ENCODE measurements around the gene ANKRD24. TPM values are rescaled to one million over a fixed set of nuclear protein-coding genes. Genes with fewer than 3 reads are reported as not detected.
"Not testable (repeated sequence)": the region's sequence is repeated elsewhere in the genome, so short reads cannot be mapped to it uniquely, and the experiment has no call there.

The ANKRD24 gene
- total and polyA plus RNA-seq, 2 of the 13 experiments (the other 11 are each of a cell fraction or from before 2014, with no cell fraction given), result 0.13 to 0.24 TPM

DNA sequence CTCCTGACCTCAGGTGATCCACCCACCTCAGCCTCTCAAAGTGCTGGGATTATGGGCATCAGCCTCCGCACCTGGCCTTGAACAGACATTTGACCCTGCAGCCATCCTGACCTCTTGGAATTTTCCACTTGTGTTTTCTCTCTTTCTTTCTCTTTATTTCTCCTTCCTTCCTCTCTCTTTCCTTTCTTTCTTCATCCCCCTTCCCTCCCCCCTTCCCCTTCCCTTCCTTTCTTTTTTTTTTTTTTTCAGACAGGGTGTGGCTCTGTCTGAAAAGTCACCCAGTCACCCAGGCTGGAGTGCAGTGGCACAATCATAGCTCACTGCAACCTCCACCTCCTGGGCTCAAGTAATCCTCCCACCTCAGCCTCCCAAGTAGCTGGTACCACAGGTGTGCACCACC is 36.0 kb downstream of the ANKRD24 start:
- POLR2A ChIA-PET; H3K4me2 ChIP-seq (ENCODE audit: low read depth, low read length); H2AFZ ChIP-seq (ENCODE audit: low read length); H3K9ac ChIP-seq (ENCODE audit: insufficient read depth, low read depth, low read length); CTCF ChIA-PET (ENCODE audit: low intra/inter-chr PET ratio, low total read pairs); BruUV-seq (replicated peaks); ATAC-seq; H3K36me3 ChIP-seq (replicated peaks in 1 of 2; ENCODE audit: control insufficient read depth in 1 of 2, insufficient read depth in 2 of 2, low read length in 2 of 2); H3K79me2 ChIP-seq (ENCODE audit: insufficient read depth, low read length); intact Hi-C loops (cut with micrococcal nuclease; ENCODE audit: unreplicated experiment); H4K20me1 ChIP-seq (ENCODE audit: insufficient read depth, low read length); H3K4me3 ChIP-seq (replicated peaks in 1 of 3; ENCODE audit: insufficient read depth in 1 of 3, low read depth in 2 of 3, low read length in 3 of 3); H3K27ac ChIP-seq (ENCODE audit: extremely low read length, insufficient read depth, low read length); FAIRE-seq; H3K9me3 ChIP-seq (ENCODE audit: low read length); DNase-seq (ENCODE audit: low spot score): not testable (repeated sequence)
- peaks cover 0 to 10% of the 10 kb centered on the region in 2 experiments; a peak in 3 of 5 replicates for H3K27me3 ChIP-seq (ENCODE audit: control insufficient read depth in 1 of 2, insufficient read depth in 2 of 2, low read length in 2 of 2)
- 0% methylated on average over 1 of the region's 1 CpG for WGBS (ENCODE audit: low lambda C conversion rate)
- TF ChIP-seq, protein P1, sequence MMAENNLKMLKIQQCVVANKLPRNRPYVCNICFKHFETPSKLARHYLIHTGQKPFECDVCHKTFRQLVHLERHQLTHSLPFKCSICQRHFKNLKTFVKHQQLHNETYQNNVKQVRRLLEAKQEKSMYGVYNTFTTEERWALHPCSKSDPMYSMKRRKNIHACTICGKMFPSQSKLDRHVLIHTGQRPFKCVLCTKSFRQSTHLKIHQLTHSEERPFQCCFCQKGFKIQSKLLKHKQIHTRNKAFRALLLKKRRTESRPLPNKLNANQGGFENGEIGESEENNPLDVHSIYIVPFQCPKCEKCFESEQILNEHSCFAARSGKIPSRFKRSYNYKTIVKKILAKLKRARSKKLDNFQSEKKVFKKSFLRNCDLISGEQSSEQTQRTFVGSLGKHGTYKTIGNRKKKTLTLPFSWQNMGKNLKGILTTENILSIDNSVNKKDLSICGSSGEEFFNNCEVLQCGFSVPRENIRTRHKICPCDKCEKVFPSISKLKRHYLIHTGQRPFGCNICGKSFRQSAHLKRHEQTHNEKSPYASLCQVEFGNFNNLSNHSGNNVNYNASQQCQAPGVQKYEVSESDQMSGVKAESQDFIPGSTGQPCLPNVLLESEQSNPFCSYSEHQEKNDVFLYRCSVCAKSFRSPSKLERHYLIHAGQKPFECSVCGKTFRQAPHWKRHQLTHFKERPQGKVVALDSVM (CRISPR knock-in tag; IDR thresholded peaks at IDR 0.05), result 0 out of 2 replicates have a peak, but pooled peaks have one; percentile 40
- H3K4me1 ChIP-seq (ENCODE audit: insufficient read depth, low read length), result peaks cover 31% of the 10 kb centered on the region
- in situ Hi-C loops (cut with HindIII; ENCODE audit: extremely low pct_ligation_motif_present, low pct_unique_long_range_greater_than_20kb), result loop anchor here (25.0 kb wide), 1 partner anchor 356 kb away; the partner anchor contains the start of gene ZFR2

DNA sequence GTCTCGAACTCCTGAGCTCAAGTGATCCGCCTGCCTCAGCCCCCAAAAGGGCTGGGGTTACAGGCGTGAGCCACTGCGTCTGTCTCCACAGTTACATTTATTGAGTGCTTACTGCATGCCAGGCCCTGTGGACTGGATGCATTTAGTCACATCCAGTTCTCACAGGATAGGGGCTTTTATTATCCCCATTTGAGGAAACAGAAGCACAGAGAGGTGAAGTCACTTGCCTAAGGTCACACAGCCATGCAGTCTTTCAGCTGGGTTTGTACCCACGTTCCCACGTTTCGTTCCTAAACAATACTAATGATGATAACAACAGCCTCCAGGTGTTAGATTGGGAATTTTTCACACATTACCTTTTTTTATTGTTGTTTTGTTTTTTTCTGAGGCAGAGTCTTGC is 37.7 kb downstream of the ANKRD24 start:
- no peak overlapping the region for H3K27ac ChIP-seq (ENCODE audit: extremely low read length, insufficient read depth, low read length)
- H3K9me3 ChIP-seq (ENCODE audit: low read length), result no peaks in the 10 kb centered on the region
- H3K4me2 ChIP-seq (ENCODE audit: low read depth, low read length), result no peak overlapping the region
- ChIA-PET CTCF (ENCODE audit: low intra/inter-chr PET ratio, low total read pairs) (no interaction called here), POLR2A (no interaction called here)
- H2AFZ ChIP-seq (ENCODE audit: low read length), result no peak overlapping the region
- FAIRE-seq, result no peak
- TF ChIP-seq ARHGAP35 (CRISPR knock-in tag; IDR thresholded peaks at IDR 0.05; ENCODE audit: borderline replicate concordance) (no peak), TSC22D2 (CRISPR knock-in tag; IDR thresholded peaks at IDR 0.05; ENCODE audit: borderline replicate concordance) (no peak), ZNF768 (CRISPR knock-in tag; IDR thresholded peaks at IDR 0.05) (peak; percentile 91), PCBP1 (IDR thresholded peaks at IDR 0.05; ENCODE audit: borderline replicate concordance, low read depth, low read length) (no peak), TBP (CRISPR knock-in tag; IDR thresholded peaks at IDR 0.05) (no peak), SP2 (CRISPR knock-in tag; IDR thresholded peaks at IDR 0.05) (no peak)
- TF ChIP-seq, protein P2, sequence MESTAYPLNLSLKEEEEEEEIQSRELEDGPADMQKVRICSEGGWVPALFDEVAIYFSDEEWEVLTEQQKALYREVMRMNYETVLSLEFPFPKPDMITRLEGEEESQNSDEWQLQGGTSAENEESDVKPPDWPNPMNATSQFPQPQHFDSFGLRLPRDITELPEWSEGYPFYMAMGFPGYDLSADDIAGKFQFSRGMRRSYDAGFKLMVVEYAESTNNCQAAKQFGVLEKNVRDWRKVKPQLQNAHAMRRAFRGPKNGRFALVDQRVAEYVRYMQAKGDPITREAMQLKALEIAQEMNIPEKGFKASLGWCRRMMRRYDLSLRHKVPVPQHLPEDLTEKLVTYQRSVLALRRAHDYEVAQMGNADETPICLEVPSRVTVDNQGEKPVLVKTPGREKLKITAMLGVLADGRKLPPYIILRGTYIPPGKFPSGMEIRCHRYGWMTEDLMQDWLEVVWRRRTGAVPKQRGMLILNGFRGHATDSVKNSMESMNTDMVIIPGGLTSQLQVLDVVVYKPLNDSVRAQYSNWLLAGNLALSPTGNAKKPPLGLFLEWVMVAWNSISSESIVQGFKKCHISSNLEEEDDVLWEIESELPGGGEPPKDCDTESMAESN (CRISPR knock-in tag; conservative IDR thresholded peaks at IDR 0.05), result no peak
- TF ChIP-seq, protein P3, sequence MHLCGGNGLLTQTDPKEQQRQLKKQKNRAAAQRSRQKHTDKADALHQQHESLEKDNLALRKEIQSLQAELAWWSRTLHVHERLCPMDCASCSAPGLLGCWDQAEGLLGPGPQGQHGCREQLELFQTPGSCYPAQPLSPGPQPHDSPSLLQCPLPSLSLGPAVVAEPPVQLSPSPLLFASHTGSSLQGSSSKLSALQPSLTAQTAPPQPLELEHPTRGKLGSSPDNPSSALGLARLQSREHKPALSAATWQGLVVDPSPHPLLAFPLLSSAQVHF (CRISPR knock-in tag; IDR thresholded peaks at IDR 0.05), result no peak
- no peaks in the 10 kb centered on the region for H3K36me3 ChIP-seq (replicated peaks in 1 of 2; ENCODE audit: control insufficient read depth in 1 of 2, insufficient read depth in 2 of 2, low read length in 2 of 2)
- H3K27me3 ChIP-seq (ENCODE audit: control insufficient read depth in 1 of 2, insufficient read depth in 2 of 2, low read length in 2 of 2), result no peaks in the 10 kb centered on the region; a peak in 1 of 5 replicates
- H3K4me1 ChIP-seq (ENCODE audit: insufficient read depth, low read length), result peaks cover 41% of the 10 kb centered on the region
- no TSS peak for BruUV-seq (replicated peaks)
- no peaks in the 10 kb centered on the region for H3K79me2 ChIP-seq (ENCODE audit: insufficient read depth, low read length)
- no peak overlapping the region for H3K9ac ChIP-seq (ENCODE audit: insufficient read depth, low read depth, low read length)
- no peak overlapping the region for H3K4me3 ChIP-seq (replicated peaks in 1 of 3; ENCODE audit: insufficient read depth in 1 of 3, low read depth in 2 of 3, low read length in 3 of 3)
- no peak for ATAC-seq
- in situ Hi-C loops (cut with HindIII; ENCODE audit: extremely low pct_ligation_motif_present, low pct_unique_long_range_greater_than_20kb) (loop anchor here (25.0 kb wide), 1 partner anchor 358 kb away; the partner anchor contains the start of gene ZFR2), intact Hi-C loops (cut with micrococcal nuclease; ENCODE audit: unreplicated experiment) (no loop called here)
- no peak for DNase-seq (ENCODE audit: low spot score)
- WGBS (ENCODE audit: low lambda C conversion rate), result 50% methylated on average over 7 of the region's 7 CpGs
- H4K20me1 ChIP-seq (ENCODE audit: insufficient read depth, low read length), result no peaks in the 10 kb centered on the region
